Endothelial cell of umbilical vein (primary cell): ENCODE measurements around the gene GNB1L. TPM values are rescaled to one million over a fixed set of nuclear protein-coding genes. Genes with fewer than 3 reads are reported as not detected.
A peak's percentile ranks its signal among the peaks of the same experiment; 100 is the strongest.

Experiments used
- BruUV-seq: library from RNA; stranded (reverse); fragments of 400-500 nt; replicated peaks from 2 replicates; lab custom pipeline; 2021; lab: Mats Ljungman, UMichigan
- CTCF ChIA-PET: fragments of 300-600, 350-600 bp; sonication (Branson Sonifier 250); formaldehyde crosslinking; loops from one replicate; lab custom pipeline; 2021; ENCODE audit warnings: antibody characterized with exemption, inconsistent platforms; lab: Charles Lee
- POLR2A ChIA-PET: fragments of 300-600, 350-600 bp; sonication (Branson Sonifier 250); formaldehyde crosslinking; loops from one replicate; lab custom pipeline; 2021; ENCODE audit warnings: antibody characterized with exemption, inconsistent platforms; lab: Charles Lee
- DNase-seq: peaks from one replicate; pipeline ENCODE4 v3.0.0-alpha.2; 2011; ENCODE audit warnings: low read depth, low spot score
- FAIRE-seq: peaks from 2 replicates; lab custom pipeline; 2011; peaks lifted over from hg19 to GRCh38; lab: Jason Lieb, UNC
- H2AFZ ChIP-seq: 2 replicates; pipeline ENCODE4 v1.6.0; 2012; ENCODE audit warnings: low read depth, low read length, control low read depth, inconsistent platforms
- H3K27ac ChIP-seq: 2 replicates; pipeline ENCODE4 v1.5.1; 2011; ENCODE audit warnings: low read depth, mild to moderate bottlenecking, control low read depth, low read length, moderate library complexity; ENCODE audit not compliant: insufficient read depth
- H3K27me3 ChIP-seq, 2 experiments: 2 replicates each; pipeline versions ENCODE4 v1.6.0 to v1.6.1; 2011; ENCODE audit warnings: low read length in 2 of 2, mixed read lengths in 1 of 2; ENCODE audit not compliant: control insufficient read depth in 2 of 2, insufficient read depth in 2 of 2
- H3K36me3 ChIP-seq, 2 experiments: 2 replicates in 1 of 2; 3 replicates in 1 of 2; pipeline ENCODE4 v1.5.1; 2011; ENCODE audit warnings: low read length in 2 of 2, mild to moderate bottlenecking in 1 of 2, moderate library complexity in 1 of 2; ENCODE audit not compliant: control insufficient read depth in 2 of 2, insufficient read depth in 2 of 2; ENCODE audit errors: extremely low read depth in 1 of 2
- H3K4me1 ChIP-seq: 3 replicates; pipeline ENCODE4 v1.5.1; 2011; ENCODE audit warnings: mild to moderate bottlenecking, low read length; ENCODE audit not compliant: control insufficient read depth, insufficient read depth; ENCODE audit errors: extremely low read depth
- H3K4me2 ChIP-seq: 2 replicates; pipeline ENCODE4 v1.6.1; 2011; ENCODE audit warnings: low read length, control low read depth, mixed read lengths; ENCODE audit not compliant: insufficient read depth
- H3K4me3 ChIP-seq, 3 experiments: fragments of 200-600 bp in 1 of 3; sonication (generic), shearing (Covaris generic) in 1 of 3; replicated peaks in 1 of 3; 2 replicates each; pipeline ENCODE4 v1.5.1; 2011 to 2016; ENCODE audit warnings: control low read depth in 3 of 3, low read length in 3 of 3, mild to moderate bottlenecking in 2 of 3, inconsistent platforms in 1 of 3, low read depth in 1 of 3, moderate library complexity in 1 of 3; ENCODE audit not compliant: insufficient read depth in 1 of 3
- H3K79me2 ChIP-seq: 2 replicates; pipeline ENCODE4 v1.6.0; 2012; ENCODE audit warnings: low read length, inconsistent platforms; ENCODE audit not compliant: control insufficient read depth, insufficient read depth
- H3K9ac ChIP-seq: replicated peaks from 2 replicates; pipeline ENCODE3; 2011; ENCODE audit warnings: low read length, control low read depth; ENCODE audit not compliant: insufficient read depth; ENCODE audit errors: extremely low read depth
- H3K9me1 ChIP-seq: replicated peaks from 3 replicates; pipeline ENCODE4 v1.6.0; 2011; ENCODE audit warnings: mild to moderate bottlenecking, low read length; ENCODE audit not compliant: control insufficient read depth, insufficient read depth; ENCODE audit errors: extremely low read depth
- H3K9me3 ChIP-seq: replicated peaks from 2 replicates; pipeline ENCODE4 v1.5.1; 2012; ENCODE audit warnings: low read length, inconsistent platforms; ENCODE audit not compliant: control insufficient read depth, insufficient read depth
- H4K20me1 ChIP-seq: replicated peaks from 2 replicates; pipeline ENCODE3; 2011; ENCODE audit warnings: mild to moderate bottlenecking, low read length; ENCODE audit not compliant: control insufficient read depth, insufficient read depth; ENCODE audit errors: extremely low read depth
- JUN ChIP-seq: IDR thresholded peaks from 2 replicates; pipeline ENCODE4 v1.6.1; 2011; ENCODE audit warnings: borderline replicate concordance, low read depth; ENCODE audit not compliant: insufficient read length, insufficient read depth
- MAX ChIP-seq: IDR thresholded peaks from 2 replicates; pipeline ENCODE4 v1.6.1; 2011; ENCODE audit not compliant: insufficient read depth, insufficient read length
- POLR2A ChIP-seq: IDR thresholded peaks from 2 replicates; pipeline ENCODE4 v1.6.1; 2012; ENCODE audit warnings: low read depth, mild to moderate bottlenecking, control low read depth, low read length
- POLR2AphosphoS5 ChIP-seq: IDR thresholded peaks from 2 replicates; pipeline ENCODE4 v1.6.1; 2012; ENCODE audit warnings: low read depth, mild to moderate bottlenecking, control low read depth, low read length, moderate library complexity; ENCODE audit not compliant: insufficient read depth
- dilution Hi-C: fragments of 300-500 bp; cut with MboI; formaldehyde crosslinking; loops from one replicate; pipeline ENCODE4 v1.15.0; 2019; ENCODE audit warnings: low sequenced_read_pairs; ENCODE audit not compliant: extremely low pct_ligation_motif_present
- intact Hi-C: fragments of 100-400 bp; cut with micrococcal nuclease; formaldehyde crosslinking; loops from one replicate; pipeline ENCODE4 v1.10.0; 2022
- polyA plus RNA-seq, 4 experiments: library from polyadenylated mRNA; depleted of rRNA in 3 of 4; stranded (reverse) in 3 of 4; unstranded in 1 of 4; fragments of >200 nt; gene quantifications; 2 replicates each; pipeline versions ENCODE4 v1.2.1 to v1.2.3, GENCODE V29; 2011 to 2012; ENCODE audit warnings: missing spikeins in 1 of 4
- total RNA-seq: library from RNA; stranded (reverse); gene quantifications from 2 replicates; pipeline ENCODE4 v1.2.3, GENCODE V29; 2021

The GNB1L gene
- total and polyA plus RNA-seq, 2 donors (not counting 3 experiments of a cell fraction or from before 2014, with no cell fraction given) = 5.4 to 5.9 TPM

GRCh38 chr22:19873138-19873959 lies 18.7 kb upstream of the GNB1L start:
- FAIRE-seq (no peak), DNase-seq (no peak)
- H3K9me3 ChIP-seq = no peaks in the 10 kb centered on the region
- no peaks in the 10 kb centered on the region for H3K9me1 ChIP-seq
- H3K36me3 ChIP-seq = peaks cover 9% of the 10 kb centered on the region in 2 experiments
- ChIA-PET CTCF (interaction anchor here (1.2 to 3.4 kb wide), 6 partner anchors 9 to 143 kb away, joined by 3 to 23 read pairs (median 14); no protein-coding TSS in a partner anchor), POLR2A (no interaction called here)
- H3K79me2 ChIP-seq = peaks cover 23% of the 10 kb centered on the region
- no peak overlapping the region for H3K4me3 ChIP-seq
- BruUV-seq = no TSS peak
- H3K4me2 ChIP-seq = no peak overlapping the region
- no peaks in the 10 kb centered on the region for H3K27me3 ChIP-seq
- dilution Hi-C loops = no loop called here
- no peak overlapping the region for H2AFZ ChIP-seq
- intact Hi-C loops = no loop called here
- H3K4me1 ChIP-seq = peaks cover 44% of the 10 kb centered on the region
- no peaks in the 10 kb centered on the region for H4K20me1 ChIP-seq
- no peak overlapping the region for H3K9ac ChIP-seq
- no peak overlapping the region for H3K27ac ChIP-seq
- TF ChIP-seq JUN (no peak), POLR2A (peak; percentile 51), MAX (no peak), POLR2AphosphoS5 (peak; percentile 55)

GRCh38 chr22:19872779-19873137 lies 18.1 kb upstream of the GNB1L start:
- H3K9me1 ChIP-seq = no peaks in the 10 kb centered on the region
- dilution Hi-C loops = no loop called here
- H4K20me1 ChIP-seq = no peaks in the 10 kb centered on the region
- no peak for FAIRE-seq
- no peak for DNase-seq
- peaks cover 39% of the 10 kb centered on the region for H3K4me1 ChIP-seq
- H3K9me3 ChIP-seq = no peaks in the 10 kb centered on the region
- peaks cover 3 to 5% of the 10 kb centered on the region in 2 experiments for H3K36me3 ChIP-seq
- no peak overlapping the region for H3K27ac ChIP-seq
- peaks cover 17% of the 10 kb centered on the region for H3K79me2 ChIP-seq
- intact Hi-C loops = no loop called here
- no peak overlapping the region for H3K4me3 ChIP-seq
- no peak overlapping the region for H3K9ac ChIP-seq
- no TSS peak for BruUV-seq
- TF ChIP-seq POLR2A = no peak
- peak; percentile 49 for TF ChIP-seq POLR2AphosphoS5
- H2AFZ ChIP-seq = no peak overlapping the region
- ChIA-PET CTCF (interaction anchor here (0.6 to 3.4 kb wide), 4 partner anchors 37 to 142 kb away, joined by 4 to 23 read pairs (median 13); no protein-coding TSS in a partner anchor), POLR2A (no interaction called here)
- H3K27me3 ChIP-seq = no peaks in the 10 kb centered on the region
- H3K4me2 ChIP-seq = no peak overlapping the region
